Activated CD8-positive, alpha-beta memory T cell treated with anti-CD3 and anti-CD28 coated beads for 36 hours (primary cell): ENCODE data around the gene TAF13. TPM values are rescaled to one million over a fixed set of nuclear protein-coding genes. Genes with fewer than 3 reads are reported as not detected.

ENCODE experiments used
- CTCF ChIA-PET: fragments of 350-600 bp; sonication (Branson Sonifier 250); formaldehyde crosslinking; loops from one replicate; lab custom pipeline; 2021; ENCODE audit warnings: antibody characterized with exemption; lab: Charles Lee
- POLR2A ChIA-PET: fragments of 350-600 bp; sonication (Branson Sonifier 250); formaldehyde crosslinking; loops from one replicate; lab custom pipeline; 2021; ENCODE audit warnings: antibody characterized with exemption; lab: Charles Lee
- total RNA-seq, 2 experiments: library from RNA; stranded (reverse); gene quantifications; one replicate each; pipeline ENCODE4 v1.2.3, GENCODE V29; 2021

Gene TAF13
- total RNA-seq, 2 experiments from 2014 or later: 33.2 to 38.5 TPM

DNA sequence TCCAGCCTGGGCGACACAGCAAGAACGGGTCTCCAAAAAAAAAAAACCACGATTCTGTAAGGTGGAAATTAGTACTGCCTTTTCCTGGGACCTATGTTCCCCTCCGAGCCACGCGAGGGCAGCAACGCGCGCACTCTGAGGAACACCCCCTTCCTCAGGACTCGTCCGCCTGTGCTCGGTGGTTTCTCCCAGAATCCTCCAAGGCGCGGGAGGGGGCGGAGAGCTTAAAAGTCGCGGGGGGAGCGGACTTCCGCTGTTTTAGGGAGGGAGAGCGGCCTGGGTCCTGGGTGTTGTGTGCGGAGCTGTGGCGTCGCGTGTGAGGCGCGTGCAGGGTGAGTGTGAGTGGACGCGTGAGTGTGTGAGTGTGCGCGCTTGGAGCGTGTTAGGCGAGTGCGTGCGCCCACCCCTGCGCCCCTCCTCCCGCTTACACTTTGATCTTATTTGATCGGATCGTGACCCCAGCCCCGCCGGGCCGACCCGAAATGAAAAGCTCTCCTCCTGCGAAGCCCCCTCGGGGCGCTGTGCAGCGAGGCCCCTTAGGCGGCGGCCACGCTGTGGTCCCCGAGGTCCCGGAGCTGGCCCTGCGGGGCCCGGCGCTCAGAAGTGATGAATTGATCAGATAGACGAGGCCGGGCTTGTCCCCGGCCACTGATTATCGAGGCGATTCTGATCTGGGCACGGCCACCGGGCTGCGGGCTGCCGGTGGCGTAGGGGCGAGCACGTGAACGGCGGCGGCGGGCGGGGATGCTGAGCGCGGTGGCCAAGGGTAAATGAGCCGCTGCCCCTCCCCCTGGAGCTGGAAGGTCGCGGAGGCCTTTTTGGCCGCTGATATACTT is 24.4 kb upstream of the TAF13 start:
- POLR2A ChIA-PET: interaction anchor here (0.6 to 2.4 kb wide), 18 partner anchors 9 to 440 kb away, joined by 3 to 22 read pairs (median 6); partner anchors contain the start of genes ATXN7L2, CYB561D1, HENMT1 and PRPF38B
- CTCF ChIA-PET: interaction anchor here (0.6 to 2.4 kb wide), 21 partner anchors 9 to 432 kb away, joined by 3 to 26 read pairs (median 5); partner anchors contain the start of genes ATXN7L2, ELAPOR1, GPSM2 and SORT1

DNA sequence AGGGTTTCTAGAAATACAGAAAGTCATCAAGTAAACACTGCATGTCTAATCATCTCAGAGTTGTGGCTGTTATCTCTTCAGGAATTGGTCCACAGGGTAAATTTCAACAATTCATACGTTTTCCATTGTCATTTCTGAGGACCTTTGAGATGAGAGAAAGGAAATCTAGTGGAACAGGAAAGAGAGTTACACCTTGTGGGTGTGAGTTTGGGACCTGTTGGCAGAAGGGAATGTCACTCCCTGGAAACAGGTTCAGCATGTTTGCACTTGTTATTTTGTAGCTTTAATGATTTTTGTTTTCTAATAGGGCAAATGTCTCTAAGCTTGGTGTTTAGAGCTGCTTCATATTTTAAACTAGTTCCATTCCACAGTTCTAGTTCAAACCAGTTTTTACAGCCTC is 20.3 kb upstream of the TAF13 start:
- POLR2A ChIA-PET: no interaction called here

DNA sequence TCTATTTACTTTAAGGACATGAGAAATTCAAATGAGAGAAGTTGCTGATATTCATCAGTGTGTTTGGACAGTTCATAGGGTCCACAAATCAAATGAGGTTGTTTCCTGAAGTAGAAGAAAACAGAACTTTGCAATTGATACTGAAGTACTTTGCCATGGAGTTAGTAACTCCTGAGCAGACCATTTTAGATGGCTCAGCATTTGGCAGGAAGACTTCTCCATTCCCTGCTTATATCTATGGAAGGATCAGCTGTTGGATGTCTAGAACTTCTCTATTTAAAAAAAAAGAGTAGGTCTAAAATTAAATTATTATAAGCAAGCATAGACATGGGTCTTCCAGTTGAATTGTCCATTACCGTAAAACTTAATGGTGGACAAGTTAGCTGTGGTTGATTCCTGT is 19.8 kb upstream of the TAF13 start:
- ChIA-PET CTCF (no interaction called here), POLR2A (no interaction called here)

More for the DNA sequence above, 20.3 kb upstream of the TAF13 start:
- CTCF ChIA-PET: no interaction called here

DNA sequence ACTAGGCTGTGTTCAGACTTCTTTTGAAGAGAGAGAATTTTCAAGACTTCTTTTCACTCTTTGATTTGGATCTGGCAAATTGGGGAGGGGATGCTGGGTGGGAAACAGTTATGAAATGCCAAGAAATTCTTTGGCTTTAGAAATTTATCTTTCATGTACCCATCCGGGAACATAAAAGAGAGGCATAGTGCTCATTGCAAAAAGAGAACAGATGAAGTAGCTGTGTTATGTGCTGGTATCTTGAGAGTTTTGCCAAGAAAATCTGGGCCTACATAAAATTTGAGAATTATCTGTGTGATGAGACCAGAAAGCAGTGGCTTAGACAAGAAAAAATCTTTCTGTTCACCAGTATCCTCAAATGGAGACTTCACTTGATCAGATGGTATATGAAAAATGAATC is 19.1 kb upstream of the TAF13 start:
- ChIA-PET CTCF (no interaction called here), POLR2A (no interaction called here)

DNA sequence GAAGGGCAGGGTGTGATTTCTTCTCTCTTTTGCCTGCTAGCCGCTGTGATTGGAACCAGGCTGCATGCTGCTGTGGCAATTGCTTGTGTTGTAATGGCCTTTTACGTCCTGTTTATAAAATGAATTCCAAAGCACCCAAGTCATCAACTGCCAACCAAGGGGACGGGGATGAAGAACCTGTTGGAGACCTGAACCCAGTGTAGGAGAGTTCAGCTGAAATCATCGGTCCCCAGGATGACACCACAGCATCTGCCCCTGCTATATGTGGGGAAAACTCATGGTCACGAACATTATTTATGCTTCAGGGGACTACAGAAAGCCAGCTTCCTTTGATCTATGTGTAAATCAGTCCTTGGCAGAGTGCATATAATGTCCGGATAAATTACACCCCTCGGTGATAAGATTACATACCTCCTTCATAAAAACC is 18.6 kb upstream of the TAF13 start:
- ChIA-PET CTCF (no interaction called here), POLR2A (no interaction called here)

DNA sequence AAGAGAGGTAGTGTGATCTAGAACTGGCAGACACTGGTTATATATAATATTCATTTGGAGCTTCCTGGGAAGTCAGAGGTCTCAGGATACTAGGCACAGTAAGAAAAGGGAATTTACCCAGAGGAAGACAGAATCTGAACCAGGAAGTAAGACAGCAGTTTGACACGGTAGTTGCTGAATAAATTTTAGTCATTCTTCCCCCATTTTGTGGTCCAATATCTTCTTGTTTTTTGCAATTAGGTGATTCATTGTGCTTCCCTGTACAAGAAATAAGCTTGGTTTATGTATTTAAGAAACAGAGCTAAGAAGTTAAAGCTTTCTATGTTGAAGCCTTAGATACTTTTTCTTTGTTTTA is 16.0 kb upstream of the TAF13 start:
- ChIA-PET CTCF (interaction anchor here (0.6 to 3.3 kb wide), 4 partner anchors 8 to 102 kb away, joined by 3 to 19 read pairs (median 4); a partner anchor contains a TSS), POLR2A (interaction anchor here (0.5 to 2.8 kb wide), 5 partner anchors 8 to 332 kb away, joined by 4 to 22 read pairs (median 5); partner anchors contain the start of genes CLCC1 and WDR47)

DNA sequence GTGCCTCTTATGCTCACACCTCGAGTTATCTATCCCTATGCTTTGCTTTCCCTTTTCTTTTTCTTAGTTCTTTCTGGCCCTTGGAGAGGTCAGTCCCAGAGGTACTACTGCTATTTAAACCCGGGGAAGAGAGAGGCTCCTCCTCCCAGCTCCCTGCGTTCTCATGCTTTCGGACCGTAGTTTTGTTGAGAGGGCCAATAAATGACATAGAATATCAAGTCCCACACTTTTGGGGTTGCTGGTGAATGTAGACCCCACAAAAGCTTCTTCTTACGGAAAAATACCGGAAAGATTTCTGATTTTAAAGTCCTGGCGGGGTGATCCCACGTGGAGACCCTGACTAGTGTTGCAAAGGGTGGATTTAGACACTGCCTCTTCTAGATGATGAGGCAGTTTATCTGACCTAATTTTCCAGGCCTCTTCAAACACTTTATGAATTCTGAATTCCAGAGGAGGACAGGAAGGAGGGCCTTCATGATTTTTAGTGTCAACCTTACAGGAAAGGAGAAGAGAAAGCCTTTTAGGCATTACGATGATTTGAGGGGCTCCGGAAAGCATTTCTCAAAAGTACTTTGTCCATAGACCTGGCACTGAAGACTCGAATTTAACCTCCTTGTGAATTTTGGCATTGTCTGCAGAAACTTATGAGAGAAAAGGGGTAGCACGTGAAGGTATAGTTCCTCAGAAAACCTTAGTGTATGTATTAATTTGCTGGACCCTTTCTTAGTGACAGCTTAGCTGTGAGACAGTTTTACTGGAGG is 15.5 kb upstream of the TAF13 start:
- CTCF ChIA-PET: interaction anchor here (0.6 to 3.3 kb wide), 5 partner anchors 9 to 110 kb away, joined by 3 to 19 read pairs (median 3); a partner anchor contains a TSS
- POLR2A ChIA-PET: interaction anchor here (0.5 to 2.8 kb wide), 8 partner anchors 9 to 333 kb away, joined by 3 to 22 read pairs (median 4); partner anchors contain the start of genes CLCC1 and WDR47

DNA sequence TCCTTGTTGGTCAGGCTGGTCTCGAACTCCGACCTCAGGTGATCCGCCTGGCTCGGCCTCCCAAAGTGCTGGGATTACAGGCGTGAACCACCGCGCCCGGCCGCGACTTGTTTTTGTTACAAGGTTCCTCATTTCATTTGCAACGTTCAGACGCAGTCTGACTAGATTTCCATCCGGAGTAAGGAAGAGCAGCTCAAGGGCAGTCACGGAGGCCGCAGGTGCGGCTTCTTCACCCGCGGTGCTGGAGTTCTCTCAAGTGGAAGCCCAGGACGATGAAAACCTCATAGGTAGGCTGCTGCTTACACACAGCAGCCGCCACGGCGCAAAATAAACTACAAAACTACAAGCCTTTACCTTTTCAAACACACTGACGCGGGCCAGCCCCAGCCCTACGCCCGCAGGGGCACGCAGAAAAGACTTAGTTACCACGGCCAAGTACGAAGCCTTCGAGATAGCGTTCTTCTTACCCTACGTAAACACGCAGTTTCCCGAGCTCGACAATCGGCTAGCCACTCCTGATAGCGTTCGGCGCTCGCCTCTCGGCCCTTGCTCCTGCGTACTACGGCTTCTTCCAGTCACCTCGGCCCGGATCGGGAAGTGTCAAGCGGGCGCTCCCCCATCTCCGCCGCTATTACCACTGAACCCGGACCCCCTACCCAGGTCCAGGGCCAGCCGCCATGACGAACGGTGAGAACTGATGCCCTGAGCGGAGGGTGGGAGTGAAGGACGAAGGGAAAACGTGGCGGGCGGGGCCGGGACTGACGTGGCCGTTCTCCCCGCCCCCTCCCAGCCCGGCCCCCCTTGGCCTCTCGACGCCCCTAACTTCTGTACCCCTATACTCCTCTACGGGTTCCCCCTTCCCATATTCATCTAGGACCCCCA is 14.6 kb upstream of the TAF13 start, which contains the start of gene TMEM167B:
Gene TMEM167B, plus strand, starts transcription at position 569 of the 882 bp plus-strand sequence. Its CDS starts 109 bp downstream, at position 678.
- ChIA-PET POLR2A (interaction anchor here (0.7 to 2.8 kb wide), 5 partner anchors 10 to 127 kb away, joined by 3 to 22 read pairs (median 5); partner anchors contain the start of genes CLCC1 and WDR47), CTCF (interaction anchor here (0.7 to 3.3 kb wide), 3 partner anchors 10 to 111 kb away, joined by 3 to 19 read pairs (median 3); a partner anchor contains a TSS)

DNA sequence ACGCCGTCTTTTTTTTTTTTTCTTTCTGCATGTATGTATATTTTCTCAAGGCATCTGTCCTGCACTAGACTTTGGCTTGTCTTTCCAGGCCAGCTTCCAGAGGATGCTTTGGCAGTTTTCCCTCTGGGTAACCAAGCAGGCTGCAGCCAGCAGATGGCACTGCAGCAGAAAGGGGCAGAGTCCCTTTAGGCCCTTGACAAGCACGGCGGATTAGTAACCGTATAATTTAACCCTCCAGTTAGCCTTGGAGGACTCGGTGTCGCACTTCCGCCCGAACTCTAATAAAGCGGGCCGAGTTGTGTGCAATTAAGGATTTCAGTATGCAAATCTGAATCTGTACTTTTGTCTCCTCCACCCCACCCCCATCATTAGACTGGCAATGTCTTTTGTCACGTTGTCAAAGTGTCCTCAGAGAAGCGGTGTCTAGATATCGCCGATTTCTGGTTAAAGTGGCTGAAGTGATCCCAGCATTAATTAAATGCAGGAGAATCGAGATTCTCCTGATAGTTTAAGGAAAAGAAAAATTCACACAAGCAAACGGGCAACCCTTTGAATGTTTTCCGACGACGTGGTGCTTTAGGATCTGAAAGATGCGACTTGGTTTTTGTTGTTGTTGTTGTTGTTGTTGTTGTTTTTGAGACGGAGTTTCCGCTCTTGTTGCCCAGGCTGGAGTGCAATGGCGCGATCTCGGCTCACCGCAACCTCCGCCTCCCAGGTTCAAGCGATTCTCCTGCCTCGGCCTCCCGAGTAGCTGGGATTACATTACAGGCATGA is 13.6 kb upstream of the TAF13 start:
- ChIA-PET POLR2A (interaction anchor here (2.8 kb wide), 1 partner anchor 11 kb away, joined by 22 read pairs; no protein-coding TSS in a partner anchor), CTCF (interaction anchor here (0.7 to 3.4 kb wide), 4 partner anchors 10 to 443 kb away, joined by 3 to 19 read pairs (median 8); no protein-coding TSS in a partner anchor)

DNA sequence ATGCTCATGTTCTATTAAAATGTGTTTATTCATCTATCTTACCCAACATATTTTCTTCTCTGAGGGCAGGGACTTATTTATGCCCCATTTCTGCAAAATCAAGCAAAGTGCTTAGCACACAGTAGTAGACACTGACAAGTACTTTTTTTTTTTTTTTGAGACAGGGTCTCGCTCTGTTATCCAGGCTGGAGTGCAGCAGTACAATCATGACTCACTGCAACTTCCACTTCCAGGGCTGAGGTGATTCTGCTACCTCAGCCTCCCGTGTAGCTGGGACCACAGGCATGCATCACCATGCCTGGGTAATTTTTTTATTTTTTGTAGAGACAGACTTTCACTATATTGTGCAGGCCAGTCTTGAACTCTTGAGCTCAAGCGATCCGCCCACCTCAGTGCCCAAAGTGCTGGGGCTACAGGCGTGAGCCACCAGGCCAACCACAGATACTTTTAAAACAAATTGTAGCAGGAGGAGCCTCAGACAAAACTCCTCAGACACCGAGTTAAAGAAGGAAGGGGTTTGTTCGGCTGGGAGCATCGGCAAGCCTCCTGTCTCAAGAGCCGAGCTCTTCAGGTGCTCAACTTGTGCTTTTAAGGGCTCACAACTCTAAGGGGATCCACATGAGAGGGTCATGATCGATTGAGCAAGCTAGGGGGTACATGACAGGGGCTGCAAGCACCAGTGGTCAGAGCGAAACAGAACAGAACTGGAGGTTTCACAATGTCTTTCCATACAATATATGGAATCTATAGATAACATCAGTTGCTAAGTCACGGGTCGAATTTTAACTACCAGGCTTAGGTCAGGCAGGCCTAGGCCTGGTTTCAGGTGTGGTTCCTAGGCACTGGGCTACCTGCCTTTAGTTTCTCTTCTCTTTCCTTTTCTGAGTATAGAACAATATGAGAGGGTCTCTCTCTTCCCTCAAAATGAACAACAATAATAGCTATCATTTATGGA is 9.0 kb upstream of the TAF13 start:
- POLR2A ChIA-PET: no interaction called here
- CTCF ChIA-PET: no interaction called here

DNA sequence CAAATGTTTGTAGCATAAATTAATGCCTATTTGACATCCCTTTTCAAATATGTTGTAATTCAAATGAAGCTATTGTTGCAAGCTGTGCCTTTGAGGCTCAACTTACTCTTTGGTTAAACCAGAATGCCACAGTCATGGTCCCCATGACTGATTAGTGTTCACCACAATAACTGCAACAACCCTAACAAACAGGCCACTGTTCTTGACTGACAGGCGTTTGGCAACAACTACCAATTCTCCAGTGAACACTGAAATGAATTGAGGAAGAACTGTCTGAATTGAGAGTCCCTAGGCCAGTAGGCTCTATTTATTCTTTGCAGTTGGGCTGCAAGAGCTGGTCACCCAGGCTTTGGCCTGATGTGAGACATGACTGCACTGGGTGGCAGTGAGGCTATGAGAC is 8.1 kb upstream of the TAF13 start:
- ChIA-PET POLR2A (no interaction called here), CTCF (interaction anchor here (2.4 kb wide), 1 partner anchor 16 kb away, joined by 11 read pairs; no protein-coding TSS in a partner anchor)

DNA sequence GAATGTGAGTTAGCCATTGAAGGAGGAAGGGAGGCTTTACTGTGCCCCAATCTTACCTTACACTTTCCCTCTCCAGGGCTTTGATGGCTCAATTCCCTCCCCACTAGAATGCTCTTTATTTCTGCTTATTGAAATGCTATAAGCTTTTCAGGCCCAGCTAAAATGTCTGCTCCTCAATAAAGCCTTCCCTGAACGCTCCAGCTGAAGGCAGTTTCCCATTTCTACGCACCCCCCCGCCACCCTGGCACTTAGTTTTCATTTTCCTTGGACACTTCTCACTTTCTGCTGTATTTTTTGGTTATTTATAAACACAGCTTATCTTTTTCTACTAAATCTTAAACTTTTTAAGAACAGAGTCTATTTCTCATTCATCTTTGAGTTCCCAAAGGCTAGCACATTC is 7.7 kb upstream of the TAF13 start:
- ChIA-PET CTCF (interaction anchor here (2.4 kb wide), 1 partner anchor 16 kb away, joined by 11 read pairs; no protein-coding TSS in a partner anchor), POLR2A (no interaction called here)

DNA sequence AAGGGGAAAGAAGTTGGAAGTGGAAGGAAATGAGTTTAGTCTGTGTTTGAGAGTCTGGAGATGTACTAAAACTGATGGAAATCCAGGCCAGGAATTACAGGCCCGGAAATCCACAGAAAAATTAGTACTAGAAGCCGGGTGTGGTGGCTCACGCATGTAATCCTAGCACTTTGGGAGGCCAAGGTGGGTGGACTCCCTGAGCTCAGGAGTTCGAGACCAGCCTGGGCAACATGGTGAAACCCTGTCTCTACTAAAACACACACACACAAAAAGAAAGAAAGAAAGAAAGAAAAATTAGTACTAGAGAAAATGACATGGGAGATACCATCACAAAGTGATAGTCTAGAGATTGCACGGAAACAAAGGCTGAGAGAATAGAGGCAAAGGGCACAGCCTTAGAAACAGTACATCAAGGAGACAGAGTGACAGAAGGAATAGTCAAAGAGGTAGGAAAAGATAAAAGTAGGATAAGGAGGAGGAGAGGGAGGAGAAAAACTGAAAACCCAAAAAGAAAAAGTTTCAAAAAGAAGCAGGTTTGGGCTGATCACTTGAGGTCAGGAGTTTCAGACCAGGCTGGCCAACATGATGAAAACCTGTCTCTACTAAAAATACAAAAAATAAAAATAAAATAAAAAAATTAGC is 4.8 kb upstream of the TAF13 start:
- POLR2A ChIA-PET: no interaction called here

DNA sequence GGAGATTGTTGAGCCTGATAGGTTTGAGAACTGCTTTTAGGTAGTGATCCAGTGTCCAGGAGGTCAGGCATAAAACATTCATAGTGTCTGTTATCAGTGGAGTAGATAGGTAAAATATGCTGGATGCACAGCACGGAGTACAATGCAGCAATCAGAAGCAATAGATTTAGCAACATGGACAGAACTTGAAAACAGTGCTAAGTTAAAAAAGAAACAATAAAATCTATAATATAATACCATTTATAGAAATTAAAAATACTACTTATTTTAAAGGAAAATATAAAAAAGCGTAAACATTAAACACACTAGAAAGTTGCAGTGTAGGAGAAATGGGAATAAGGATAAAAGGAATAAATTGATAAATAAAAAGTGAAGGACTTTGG is 3.4 kb upstream of the TAF13 start:
- CTCF ChIA-PET: no interaction called here
- POLR2A ChIA-PET: no interaction called here

More for the DNA sequence above, 4.8 kb upstream of the TAF13 start:
- CTCF ChIA-PET: no interaction called here

DNA sequence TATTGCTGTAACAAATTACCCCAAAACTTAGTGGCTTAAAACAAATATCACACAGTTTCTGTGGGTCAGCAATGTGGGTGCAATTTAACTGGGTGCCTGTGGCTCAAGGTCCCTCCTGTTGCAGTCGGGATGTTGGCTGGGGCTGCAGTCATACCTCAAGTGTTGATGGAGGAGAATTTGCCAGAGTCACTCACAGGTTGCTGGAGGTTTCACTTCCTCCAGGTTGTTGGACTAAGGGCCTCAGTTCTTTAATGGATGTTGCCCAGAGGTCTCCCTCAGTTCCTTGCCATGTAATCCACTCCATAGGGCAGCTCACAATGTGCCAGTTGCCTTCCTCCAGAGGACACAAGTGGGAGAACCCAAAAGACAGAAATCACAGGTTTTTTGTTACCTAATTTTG is 2.5 kb upstream of the TAF13 start:
- POLR2A ChIA-PET: no interaction called here
- CTCF ChIA-PET: interaction anchor here (0.7 kb wide), 1 partner anchor 400 kb away, joined by 3 read pairs; no protein-coding TSS in a partner anchor

DNA sequence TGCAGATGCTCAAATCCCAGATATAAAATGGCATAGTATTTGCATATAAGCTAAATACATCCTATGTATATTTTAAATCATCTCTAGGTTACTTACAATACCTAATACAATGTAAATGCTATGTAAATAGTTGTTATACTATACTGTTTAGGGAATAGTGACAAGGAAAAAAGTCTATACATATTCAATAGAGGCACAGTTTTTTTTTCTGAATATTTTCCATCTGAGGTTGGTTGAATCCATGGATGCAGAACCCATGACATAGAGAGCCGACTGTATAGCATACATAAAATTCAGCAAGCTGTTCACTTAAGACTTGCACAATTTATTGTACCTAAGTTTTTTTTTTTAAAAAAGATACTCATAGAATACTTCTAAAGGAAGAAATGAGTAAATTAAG is 6.5 kb downstream of the TAF13 start:
- CTCF ChIA-PET: no interaction called here

More for the DNA sequence above, 6.5 kb downstream of the TAF13 start:
- POLR2A ChIA-PET: no interaction called here
